Activated CD8-positive, alpha-beta memory T cell treated with anti-CD3 and anti-CD28 coated beads, Interleukin-2, amount 50 U/mL, for 24 hours (primary cell): ENCODE results near the gene FHDC1.
"Not testable (repeated sequence)": the region's sequence is repeated elsewhere in the genome, so short reads cannot be mapped to it uniquely, and the experiment has no call there.

Experiments used
- DNase-seq: peaks from one replicate; pipeline ENCODE4 v3.0.0-alpha.2; 2020; ENCODE audit errors: extremely low read depth

Gene FHDC1, protein sequence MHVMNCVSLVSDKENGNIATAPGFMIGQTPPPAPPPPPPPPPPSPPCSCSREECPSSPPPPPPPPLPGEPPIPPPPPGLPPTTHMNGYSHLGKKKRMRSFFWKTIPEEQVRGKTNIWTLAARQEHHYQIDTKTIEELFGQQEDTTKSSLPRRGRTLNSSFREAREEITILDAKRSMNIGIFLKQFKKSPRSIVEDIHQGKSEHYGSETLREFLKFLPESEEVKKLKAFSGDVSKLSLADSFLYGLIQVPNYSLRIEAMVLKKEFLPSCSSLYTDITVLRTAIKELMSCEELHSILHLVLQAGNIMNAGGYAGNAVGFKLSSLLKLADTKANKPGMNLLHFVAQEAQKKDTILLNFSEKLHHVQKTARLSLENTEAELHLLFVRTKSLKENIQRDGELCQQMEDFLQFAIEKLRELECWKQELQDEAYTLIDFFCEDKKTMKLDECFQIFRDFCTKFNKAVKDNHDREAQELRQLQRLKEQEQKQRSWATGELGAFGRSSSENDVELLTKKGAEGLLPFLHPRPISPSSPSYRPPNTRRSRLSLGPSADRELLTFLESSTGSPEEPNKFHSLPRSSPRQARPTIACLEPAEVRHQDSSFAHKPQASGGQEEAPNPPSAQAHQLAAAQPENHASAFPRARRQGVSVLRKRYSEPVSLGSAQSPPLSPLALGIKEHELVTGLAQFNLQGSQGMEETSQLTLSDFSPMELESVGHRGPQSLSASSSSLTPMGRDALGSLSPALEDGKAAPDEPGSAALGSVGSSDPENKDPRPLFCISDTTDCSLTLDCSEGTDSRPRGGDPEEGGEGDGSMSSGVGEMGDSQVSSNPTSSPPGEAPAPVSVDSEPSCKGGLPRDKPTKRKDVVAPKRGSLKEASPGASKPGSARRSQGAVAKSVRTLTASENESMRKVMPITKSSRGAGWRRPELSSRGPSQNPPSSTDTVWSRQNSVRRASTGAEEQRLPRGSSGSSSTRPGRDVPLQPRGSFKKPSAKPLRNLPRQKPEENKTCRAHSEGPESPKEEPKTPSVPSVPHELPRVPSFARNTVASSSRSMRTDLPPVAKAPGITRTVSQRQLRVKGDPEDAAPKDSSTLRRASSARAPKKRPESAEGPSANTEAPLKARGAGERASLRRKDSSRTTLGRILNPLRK

DNA sequence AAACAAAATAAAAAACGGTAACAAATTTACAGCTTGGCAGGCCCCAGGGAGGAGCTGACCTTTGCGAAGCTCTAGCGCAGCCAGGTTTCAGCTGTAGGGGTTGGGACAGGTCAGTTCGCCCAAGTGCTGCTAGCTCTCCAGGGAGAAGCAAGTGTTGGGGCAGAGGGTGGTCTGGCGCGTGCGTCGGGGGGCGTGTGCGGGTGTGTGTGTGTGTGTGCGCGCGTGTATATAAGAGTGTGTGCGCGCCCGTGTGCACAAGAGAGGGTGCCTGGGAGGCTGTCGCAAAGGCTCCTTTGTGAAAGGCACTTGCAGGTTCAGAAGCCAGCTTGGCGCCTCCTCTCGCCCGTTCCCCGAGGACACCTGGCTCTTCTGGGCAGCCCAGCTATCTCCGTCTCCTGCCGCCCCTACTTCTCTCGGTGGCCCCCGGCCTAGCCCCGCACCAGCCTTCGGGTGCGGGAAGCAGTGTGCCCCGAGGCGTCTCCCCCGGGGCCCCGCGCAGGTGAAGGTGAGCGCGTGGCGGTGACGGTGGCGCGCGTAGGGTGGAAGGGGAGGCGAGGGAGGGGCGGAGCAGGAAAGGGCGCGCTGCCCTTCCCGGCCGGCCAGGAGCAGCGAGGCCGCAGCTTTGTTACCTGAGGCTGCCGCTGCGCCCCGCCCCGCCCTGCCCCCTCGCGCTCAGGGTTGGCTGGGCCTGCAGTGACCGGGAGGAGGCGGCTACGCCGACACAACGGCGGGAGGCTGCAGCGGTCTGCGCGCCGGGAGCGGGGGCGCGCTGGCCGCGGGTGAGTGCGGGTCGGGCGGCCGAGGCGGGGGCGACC is at the start of gene FHDC1:
FHDC1 (plus strand) TSS at position 693 of the 815 bp plus-strand sequence. CDS start 6,735 bp downstream, outside the sequence.
- no peak for DNase-seq

DNA sequence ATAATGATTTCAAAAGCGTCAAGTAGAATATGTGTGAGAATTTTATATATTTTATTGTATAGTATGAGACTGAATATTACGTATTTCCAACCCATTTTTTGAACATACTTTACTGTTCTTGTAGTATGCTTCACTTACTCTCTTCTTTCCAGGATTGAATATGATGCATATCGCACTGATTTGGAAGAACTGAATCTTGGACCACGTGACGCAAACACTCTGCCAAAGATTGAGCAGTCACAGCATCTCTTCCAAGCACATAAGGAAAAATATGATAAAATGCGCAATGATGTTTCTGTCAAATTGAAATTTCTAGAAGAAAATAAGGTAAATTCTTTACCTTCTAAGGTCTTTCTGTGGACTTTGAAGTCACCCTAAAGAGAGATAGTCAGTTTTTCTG is 48.1 kb upstream of the FHDC1 start:
- DNase-seq = no peak

DNA sequence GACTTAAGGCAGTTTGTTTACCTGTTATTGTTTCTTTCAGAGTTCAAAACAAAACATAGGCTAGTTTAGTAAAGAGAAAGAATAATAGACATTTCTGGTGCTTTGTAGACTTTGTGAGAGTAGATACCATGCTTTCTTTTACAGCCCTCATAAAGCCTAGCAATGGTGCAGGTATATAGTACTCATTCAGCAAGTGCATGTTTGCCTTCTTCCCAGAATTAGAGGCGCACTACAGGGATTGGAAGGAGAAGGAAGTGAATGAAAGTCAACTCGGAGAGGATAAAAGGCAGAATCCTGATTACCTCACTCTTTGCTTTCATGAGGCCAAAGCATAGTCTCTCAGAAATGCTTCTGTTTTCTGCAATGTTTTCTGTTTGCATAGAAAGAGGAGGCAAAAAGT is 43.1 kb upstream of the FHDC1 start:
- DNase-seq = no peak

DNA sequence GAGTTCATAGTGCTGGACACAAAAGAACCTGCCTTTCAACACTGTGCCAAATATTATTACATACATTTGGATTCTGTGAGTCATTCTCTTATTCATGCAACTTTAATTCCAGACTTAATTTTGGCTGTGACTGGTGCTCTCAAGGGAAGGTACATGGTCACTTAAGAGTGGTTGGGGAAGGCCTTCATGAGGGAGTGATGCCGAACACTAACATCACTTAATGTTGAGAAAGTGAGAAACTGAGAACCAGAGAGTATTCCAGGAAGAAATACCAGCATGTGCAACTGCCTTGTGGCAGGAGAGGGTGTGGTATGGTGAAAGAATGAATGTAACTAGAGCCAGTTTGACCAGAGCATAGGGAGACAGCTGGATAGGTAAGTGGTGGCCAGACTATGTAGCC is 41.5 kb upstream of the FHDC1 start:
- DNase-seq = no peak

DNA sequence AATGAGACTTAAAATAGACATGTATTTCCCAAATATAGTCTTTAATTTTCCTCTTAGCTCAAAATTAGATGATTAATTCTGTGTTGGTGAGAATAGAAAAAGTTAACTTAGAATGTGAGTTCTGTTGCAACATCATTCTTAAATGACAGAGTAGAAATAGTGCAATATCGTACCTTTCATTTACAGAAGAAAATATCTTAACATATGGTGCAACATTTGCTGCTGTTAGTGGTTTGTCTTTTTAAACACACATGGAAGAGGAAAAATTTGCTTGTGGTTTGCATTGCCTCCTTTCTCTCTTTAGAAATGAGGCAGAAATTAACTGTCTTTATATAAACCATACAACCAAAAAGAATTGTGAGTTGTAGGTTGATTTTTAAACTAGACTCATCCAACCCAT is 39.3 kb upstream of the FHDC1 start:
- no peak for DNase-seq

DNA sequence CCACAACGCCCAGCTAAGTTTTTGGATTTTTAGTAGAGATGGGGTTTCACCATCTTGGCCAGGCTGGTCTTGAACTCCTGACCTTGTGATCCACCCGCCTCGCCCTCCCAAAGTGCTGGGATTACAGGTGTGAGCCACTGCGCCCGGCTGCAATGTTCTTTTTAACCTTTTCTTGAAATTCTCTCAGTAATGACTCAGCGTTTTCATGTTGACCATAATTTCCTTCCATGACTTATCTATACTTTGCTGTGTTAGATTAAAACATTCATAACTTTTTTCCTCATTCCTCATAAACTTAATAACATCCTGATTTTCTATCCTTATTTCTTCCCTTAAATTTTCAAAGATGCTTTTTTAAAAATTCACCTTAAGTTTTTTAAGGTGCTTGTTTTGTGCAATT is 38.0 kb upstream of the FHDC1 start:
- DNase-seq = not testable (repeated sequence)

DNA sequence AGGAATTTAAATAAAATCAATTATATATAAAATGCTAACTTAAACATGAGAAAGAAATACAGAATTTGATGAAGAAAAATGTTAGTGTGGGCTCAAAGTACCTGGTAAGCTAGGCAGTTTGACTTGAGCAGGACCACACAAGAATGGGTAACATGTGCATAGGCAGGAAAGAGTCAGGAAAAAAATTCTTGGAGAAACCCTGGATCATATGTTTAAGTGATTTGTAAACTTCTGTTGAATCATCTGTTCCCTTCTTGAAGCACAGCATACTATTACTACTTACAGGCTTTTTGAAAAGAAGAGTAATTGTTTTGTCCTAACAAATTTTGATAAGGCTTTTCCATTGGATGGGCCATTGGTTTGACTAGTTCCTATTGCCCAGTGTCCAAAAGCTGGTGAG is 37.5 kb upstream of the FHDC1 start:
- DNase-seq = no peak

DNA sequence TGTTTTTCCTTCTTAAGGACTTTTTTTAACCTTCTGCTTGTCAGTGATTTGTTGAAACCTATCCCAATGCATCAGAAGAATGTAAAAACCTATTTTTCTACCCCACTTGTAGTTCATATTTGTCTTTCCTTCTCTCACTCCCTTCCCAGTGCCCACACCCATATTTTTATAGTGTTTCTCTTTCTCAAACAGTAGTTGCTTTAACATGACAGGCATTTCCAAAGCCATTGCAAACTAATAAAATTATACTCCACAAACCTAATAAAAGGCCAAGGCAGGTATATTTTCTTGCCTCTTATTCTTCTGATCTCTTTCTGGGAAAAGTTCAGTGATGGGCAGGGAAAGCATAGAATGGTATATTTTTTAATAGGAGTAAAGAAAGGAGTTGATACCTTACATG is 35.7 kb upstream of the FHDC1 start:
- no peak for DNase-seq

DNA sequence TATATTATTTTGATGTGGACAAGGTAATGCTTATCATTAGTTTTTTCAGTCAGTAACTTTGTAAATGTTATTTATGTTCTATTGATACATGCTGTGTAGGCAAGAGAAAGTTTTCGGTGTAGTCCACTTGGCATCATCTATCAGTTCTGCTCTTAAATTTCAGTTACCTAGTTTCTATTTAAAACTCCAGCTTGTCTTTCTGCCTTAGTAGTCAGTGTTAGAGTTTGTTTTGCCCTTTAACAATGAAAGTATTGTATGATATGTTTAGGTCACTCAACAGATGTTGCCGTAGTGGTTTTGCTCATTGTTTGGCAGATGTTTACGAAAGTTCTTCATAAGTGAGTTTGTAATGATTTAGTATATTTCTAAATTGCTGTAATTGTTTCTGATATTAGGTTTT is 34.9 kb upstream of the FHDC1 start:
- DNase-seq = no peak

DNA sequence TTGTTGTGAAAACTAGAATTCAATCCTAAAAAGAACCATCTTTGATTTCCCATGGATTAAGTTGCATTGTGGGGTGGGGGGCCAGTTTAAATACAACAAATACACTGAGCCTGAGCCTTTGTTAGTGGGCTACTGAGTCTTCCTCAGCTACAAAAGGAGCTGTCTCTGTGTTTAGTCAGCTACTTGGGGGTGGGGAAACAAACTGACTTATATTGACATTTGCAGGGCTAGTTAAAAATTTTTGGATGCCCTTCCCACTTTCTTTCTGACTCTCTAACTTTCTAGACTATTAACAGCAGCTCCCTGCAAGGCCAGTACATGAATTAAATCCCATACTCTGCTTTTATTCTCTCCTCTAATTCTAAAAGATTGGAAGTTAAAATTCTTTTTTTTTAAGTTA is 32.5 kb upstream of the FHDC1 start:
- no peak for DNase-seq

DNA sequence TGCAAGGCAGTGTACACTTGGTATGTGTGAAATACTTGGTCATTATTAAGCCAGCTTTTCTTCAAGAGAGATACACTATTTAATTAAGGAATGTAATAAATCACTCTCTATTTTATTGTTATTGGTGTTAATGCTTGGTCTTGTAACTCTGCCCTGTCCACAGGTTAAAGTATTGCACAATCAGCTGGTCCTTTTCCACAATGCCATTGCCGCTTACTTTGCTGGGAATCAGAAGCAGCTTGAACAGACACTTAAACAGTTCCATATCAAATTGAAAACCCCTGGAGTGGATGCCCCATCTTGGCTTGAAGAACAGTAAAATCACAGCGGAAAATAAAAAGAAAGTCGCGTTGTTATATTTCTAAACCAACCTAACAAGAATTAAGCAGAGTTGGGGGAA is 26.2 kb upstream of the FHDC1 start:
- no peak for DNase-seq

DNA sequence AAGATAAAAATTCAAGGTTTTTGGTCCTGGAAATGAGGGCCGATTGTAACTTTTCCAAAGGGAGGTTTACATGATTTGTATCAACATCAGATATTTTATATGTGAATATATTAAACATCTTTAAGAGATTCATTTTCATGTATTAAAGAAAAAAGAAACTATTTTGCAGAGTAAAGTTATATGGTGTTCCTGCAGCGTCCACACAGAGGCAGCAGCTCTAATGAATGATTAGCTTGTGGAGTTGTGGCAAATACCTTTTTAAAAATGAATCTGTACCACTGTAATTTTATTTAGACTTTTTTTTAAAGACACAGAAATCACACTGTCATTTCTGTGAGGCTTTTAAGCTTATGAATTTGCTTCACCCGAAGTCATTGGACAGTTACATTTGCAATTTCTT is 25.6 kb upstream of the FHDC1 start:
- no peak for DNase-seq

DNA sequence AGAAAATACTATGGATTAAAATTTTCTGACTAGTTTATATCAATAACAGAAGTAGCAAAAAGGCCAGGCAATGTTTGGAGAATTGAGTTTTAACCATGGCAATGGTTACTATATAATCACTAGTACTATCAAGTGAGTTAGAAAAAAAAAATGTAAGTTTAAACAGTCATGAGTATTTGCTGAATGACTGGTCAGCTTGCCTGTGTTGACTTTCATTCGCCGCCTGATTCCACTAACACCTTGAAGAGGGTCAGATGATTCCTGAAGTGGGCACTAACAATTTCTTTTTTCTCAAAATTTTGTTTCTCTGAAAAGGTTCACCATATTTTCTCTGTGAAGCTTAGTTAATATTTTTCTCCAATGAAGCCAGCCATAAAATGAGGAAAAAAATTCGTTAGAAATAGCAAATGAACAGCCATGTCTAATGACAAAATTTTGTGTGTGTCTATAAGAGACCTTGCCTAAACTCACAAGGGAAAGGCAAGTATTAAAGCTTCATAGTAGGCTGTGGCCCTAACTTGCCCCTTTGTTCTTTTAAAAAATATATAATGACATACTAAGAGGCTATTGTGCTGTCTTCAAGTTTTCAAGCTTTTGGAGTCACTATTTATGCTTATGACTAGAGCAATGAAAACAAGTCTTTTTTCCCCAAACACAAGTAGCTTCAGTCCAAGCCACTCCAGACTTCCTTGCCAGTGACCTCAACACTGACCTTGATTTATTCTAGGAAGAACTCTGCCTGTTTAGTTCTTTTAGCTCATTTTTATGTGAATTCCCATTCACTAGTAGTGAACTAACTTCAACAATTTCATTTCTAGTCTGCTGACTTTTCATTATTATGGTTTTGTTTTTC is 18.4 kb upstream of the FHDC1 start:
- DNase-seq = no peak

DNA sequence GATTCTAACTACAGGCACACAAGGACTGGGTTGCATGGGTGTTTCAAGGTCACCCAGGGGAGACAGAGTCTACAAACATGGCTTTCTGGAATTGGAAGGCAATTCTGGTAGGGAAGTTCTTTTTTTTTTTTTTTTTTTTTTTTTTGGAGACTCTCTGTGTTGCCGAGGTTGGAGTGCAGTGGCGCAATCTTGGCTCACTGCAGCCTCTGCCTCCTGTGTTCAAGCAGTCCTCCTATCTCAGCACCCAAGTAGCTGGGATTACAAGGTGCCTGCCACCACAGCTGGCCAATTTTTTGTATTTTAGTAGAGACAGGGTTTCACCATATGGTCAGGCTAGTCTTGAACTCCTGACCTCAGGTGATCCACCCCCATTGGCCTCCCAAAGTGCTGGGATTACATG is 16.3 kb upstream of the FHDC1 start:
- no peak for DNase-seq

DNA sequence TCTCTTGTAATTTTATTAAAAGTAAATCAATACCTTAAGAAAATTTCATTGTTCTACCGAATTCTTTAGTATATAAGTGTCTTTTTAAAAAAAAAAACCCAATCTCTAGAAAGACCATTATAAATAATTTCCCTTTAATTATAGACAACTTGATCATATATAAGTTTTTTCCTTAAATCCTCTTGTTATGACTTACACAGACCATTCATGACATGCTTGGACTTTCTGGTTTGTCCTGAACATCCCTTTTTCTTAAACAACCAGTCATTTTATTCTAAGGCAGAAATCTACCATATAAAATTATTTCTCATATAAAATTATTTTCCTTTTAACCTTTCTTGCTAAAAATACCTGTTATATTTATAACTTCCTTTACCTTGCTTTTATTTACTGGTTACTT is 15.4 kb upstream of the FHDC1 start:
- no peak for DNase-seq

DNA sequence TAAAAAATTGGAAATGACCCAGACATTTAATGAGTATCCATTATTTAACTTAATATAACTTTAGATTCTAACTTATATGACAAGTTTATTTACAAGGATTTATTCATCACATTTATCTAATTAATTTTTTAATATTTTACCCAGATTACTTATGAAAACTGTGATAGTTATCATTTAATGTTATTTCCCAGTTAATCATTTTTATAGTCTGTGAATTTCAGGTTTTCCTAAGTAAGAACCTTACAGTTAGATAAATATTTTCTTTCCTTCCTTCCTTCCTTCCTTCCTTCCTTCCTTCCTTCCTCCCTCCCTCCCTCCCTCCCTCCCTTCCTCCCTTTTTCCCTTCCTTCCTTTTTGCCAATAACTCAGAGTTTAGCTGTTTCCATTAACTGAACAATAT is 14.8 kb upstream of the FHDC1 start:
- DNase-seq = no peak

DNA sequence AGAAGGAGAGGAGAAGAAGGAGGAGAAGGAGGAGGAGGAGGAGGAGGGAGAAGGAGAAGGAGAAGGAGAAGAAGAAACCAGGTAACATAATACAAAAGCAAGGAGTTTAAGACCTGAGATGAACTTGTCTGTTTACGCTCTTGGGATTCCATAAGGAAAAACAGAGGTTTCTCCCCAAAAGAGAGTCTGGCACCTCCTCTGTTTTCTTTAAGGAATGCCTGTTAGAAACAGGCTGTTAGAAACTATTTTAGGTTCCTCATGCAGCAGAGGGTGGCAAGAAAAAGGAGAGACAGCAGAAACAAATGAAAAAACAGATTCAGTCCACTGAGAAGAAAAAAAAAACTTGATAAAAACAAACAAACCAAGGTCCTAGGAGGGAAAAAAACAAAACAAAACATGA is 10.3 kb upstream of the FHDC1 start:
- no peak for DNase-seq

DNA sequence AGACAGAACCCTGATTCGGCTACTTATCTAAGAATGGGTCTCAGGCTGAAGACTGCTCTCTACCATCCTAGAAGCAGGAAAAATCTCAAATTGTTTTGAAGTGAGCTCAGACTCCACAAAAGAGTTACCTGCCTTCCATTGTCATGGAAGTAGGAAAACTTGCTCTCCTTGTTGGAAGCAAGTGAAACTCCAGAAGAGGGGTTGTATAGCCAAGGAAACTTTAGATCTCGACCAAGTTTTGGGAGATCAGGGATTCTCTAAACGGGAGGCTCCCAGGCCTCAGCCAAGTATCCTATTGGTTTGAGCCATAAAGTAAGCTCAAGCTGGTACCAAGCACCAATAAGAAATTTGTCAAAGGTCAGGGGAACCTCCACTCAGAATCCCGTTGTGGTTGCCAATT is 9.2 kb upstream of the FHDC1 start:
- no peak for DNase-seq

DNA sequence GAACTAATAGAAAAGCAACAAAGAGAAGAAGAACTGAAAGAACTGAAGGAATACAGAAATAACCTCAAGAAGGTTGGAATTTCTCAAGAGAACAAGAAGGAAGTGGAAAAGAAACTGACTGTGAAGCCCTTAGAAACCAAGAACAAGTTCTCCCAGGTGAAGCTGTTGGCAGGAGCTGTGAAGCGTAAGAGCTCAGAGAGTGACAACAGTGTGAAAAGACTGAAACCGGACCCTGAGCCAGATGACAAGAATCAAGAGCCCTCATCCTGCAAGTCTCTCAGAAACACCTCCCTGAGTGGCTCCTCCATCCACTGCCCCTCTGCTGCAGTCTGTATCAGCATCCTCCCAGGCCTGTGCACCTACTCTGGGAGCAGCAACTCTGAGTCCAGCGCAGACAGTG is 8.4 kb upstream of the FHDC1 start:
- DNase-seq = no peak

DNA sequence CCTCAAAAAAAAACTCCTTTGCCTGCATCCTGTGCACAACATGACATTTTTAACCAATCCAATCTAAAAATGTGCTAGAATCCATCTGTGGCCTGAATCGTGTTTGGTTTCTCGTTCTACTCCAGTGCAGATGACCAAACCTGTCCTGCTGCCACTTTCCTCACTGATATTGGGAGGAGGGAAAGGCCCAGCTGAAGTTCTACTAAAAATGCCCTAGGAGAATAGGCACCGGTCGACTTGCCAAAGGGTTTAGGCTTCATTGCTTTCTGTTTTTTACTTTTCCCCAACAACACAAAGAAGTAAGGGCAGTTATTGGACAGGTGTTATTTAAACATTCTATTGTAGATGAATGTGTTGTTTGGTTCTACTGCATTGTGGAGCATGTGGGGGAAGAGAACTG is 7.8 kb upstream of the FHDC1 start:
- DNase-seq = no peak

DNA sequence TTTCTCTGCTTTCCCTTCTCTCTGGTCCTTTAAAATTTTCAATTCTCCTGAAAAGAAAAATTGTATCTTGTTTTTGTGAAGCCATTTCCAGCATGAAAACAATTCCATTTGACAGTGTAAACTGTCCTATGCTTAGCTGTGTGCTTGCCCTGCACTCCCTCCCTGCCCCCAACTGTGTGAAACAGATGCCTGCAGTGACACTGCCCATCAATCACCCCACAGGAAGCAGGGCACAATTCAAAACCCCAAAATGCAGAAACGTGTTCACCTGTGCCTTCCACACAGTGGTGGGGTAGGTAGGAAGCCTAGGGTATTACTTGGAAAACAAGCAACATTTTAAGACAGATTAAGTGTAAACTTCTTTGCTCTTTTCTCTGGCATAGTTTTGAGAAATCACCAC is 6.2 kb upstream of the FHDC1 start:
- no peak for DNase-seq
